ENCODE results near the gene FRMD3.

The FRMD3 gene

DNA sequence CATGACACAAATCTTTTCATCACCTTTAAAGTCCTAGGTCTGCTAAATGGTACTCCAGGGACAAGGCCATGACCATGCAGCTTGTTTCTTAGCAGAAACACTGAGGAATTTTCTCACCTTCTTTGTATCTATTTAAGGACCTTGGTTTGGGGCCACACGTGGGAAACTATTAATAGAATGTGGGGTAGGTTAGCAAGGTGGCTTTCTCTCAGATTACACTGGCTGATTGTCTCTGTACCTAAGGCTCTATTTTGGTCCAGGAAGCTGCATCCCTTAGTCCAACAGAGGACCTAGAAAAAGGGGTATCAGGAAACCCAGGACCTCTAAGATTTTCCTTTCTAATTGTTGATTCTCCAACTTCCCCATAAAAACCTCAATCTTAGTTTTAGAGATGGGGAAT, 36.3 kb upstream of the FRMD3 start:
- H4K8ac ChIP-seq (ENCODE audit: low read depth, low read length): no peak overlapping the region
- H2BK12ac ChIP-seq (ENCODE audit: low read length): no peak overlapping the region
- no peaks in the 10 kb centered on the region for H3K4me1 ChIP-seq (ENCODE audit: control insufficient read depth in 2 of 2, insufficient read depth in 1 of 2, low read depth in 1 of 2, low read length in 2 of 2)
- no peaks in the 10 kb centered on the region for H3K36me3 ChIP-seq (replicated peaks in 1 of 2; ENCODE audit: control insufficient read depth in 2 of 2, insufficient read depth in 2 of 2, low read length in 2 of 2)
- H3K18ac ChIP-seq (ENCODE audit: low read length): no peak overlapping the region
- no peak for DNase-seq (ENCODE audit: low spot score)
- H3K14ac ChIP-seq (ENCODE audit: low read length): no peak overlapping the region
- H3K4me2 ChIP-seq (ENCODE audit: insufficient read depth, low read length, poor library complexity, severe bottlenecking): no peak overlapping the region
- no peak overlapping the region for H2BK5ac ChIP-seq (ENCODE audit: low read length)
- no peak overlapping the region for H2AFZ ChIP-seq (ENCODE audit: low read length)
- H3K23ac ChIP-seq (ENCODE audit: low read depth, low read length, poor library complexity): no peak overlapping the region
- H3K27ac ChIP-seq (replicated peaks; ENCODE audit: low read length): no peak overlapping the region
- H3K9me3 ChIP-seq (replicated peaks in 1 of 2; ENCODE audit: control insufficient read depth in 2 of 2, insufficient read depth in 1 of 2, low read depth in 1 of 2, low read length in 2 of 2): no peaks in the 10 kb centered on the region
- H2AK5ac ChIP-seq (ENCODE audit: low read depth, low read length): no peak overlapping the region
- H4K91ac ChIP-seq (ENCODE audit: low read depth, low read length, poor library complexity): no peak overlapping the region
- H3K4ac ChIP-seq (ENCODE audit: low read length): no peak overlapping the region
- no peak overlapping the region for H3K4me3 ChIP-seq (ENCODE audit: low read length in 2 of 2)
- no peak overlapping the region for H2BK15ac ChIP-seq (ENCODE audit: low read length)
- H3K9ac ChIP-seq (ENCODE audit: low read depth, low read length, poor library complexity): no peak overlapping the region
- H2BK120ac ChIP-seq (ENCODE audit: low read depth, low read length): no peak overlapping the region
- H3K79me1 ChIP-seq (ENCODE audit: low read depth, low read length): no peaks in the 10 kb centered on the region
- H3K27me3 ChIP-seq (ENCODE audit: control insufficient read depth in 3 of 3, insufficient read depth in 3 of 3, low read depth in 1 of 3, low read length in 3 of 3): no peaks in the 10 kb centered on the region
- WGBS, 2 donors (ENCODE audit: extremely low coverage in 2 of 2, insufficient read length in 2 of 2, insufficient replicate concordance in 1 of 2): no CpG with 5 or more reads among the region's 1 CpG

DNA sequence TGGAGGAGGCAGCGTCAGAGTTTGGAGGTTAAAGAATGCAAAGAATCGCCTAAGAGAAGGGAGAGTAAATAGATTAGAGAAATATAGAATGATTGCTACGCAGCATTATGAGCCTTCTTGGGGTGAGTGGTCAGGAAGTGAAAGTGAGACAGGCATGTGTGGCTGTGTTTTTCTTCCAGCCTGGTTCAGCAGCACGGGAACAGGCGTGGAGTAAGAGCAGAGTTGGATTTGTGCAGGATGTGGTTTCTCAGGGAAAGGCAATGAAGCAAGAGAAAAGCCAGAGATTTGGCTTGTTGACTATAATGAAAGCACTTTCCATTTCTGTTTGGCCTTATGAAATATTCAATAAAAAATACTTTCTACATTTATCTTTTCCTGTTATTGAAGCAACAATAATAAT, 34.3 kb upstream of the FRMD3 start:
- H3K27ac ChIP-seq (replicated peaks; ENCODE audit: low read length): no peak overlapping the region
- no peak overlapping the region for H3K18ac ChIP-seq (ENCODE audit: low read length)
- H2AFZ ChIP-seq (ENCODE audit: low read length): peak overlapping the region; percentile 11
- H3K27me3 ChIP-seq (ENCODE audit: control insufficient read depth in 3 of 3, insufficient read depth in 3 of 3, low read depth in 1 of 3, low read length in 3 of 3): no peaks in the 10 kb centered on the region
- no peak overlapping the region for H3K4me2 ChIP-seq (ENCODE audit: insufficient read depth, low read length, poor library complexity, severe bottlenecking)
- H2BK5ac ChIP-seq (ENCODE audit: low read length): no peak overlapping the region
- no peak overlapping the region for H2AK5ac ChIP-seq (ENCODE audit: low read depth, low read length)
- no peak overlapping the region for H2BK15ac ChIP-seq (ENCODE audit: low read length)
- H3K14ac ChIP-seq (ENCODE audit: low read length): no peak overlapping the region
- H4K8ac ChIP-seq (ENCODE audit: low read depth, low read length): no peak overlapping the region
- H2BK12ac ChIP-seq (ENCODE audit: low read length): no peak overlapping the region
- H3K4ac ChIP-seq (ENCODE audit: low read length): no peak overlapping the region
- no CpG with 5 or more reads among the region's 5 CpGs for WGBS, 2 donors (ENCODE audit: extremely low coverage in 2 of 2, insufficient read length in 2 of 2, insufficient replicate concordance in 1 of 2)
- no peak overlapping the region for H3K23ac ChIP-seq (ENCODE audit: low read depth, low read length, poor library complexity)
- no peak overlapping the region for H3K4me3 ChIP-seq (ENCODE audit: low read length in 2 of 2)
- no peak overlapping the region for H4K91ac ChIP-seq (ENCODE audit: low read depth, low read length, poor library complexity)
- H3K36me3 ChIP-seq (replicated peaks in 1 of 2; ENCODE audit: control insufficient read depth in 2 of 2, insufficient read depth in 2 of 2, low read length in 2 of 2): no peaks in the 10 kb centered on the region
- H3K9me3 ChIP-seq (replicated peaks in 1 of 2; ENCODE audit: control insufficient read depth in 2 of 2, insufficient read depth in 1 of 2, low read depth in 1 of 2, low read length in 2 of 2): no peaks in the 10 kb centered on the region
- H3K9ac ChIP-seq (ENCODE audit: low read depth, low read length, poor library complexity): no peak overlapping the region
- no peak for DNase-seq (ENCODE audit: low spot score)
- H3K4me1 ChIP-seq (ENCODE audit: control insufficient read depth in 2 of 2, insufficient read depth in 1 of 2, low read depth in 1 of 2, low read length in 2 of 2): no peaks in the 10 kb centered on the region
- no peak overlapping the region for H2BK120ac ChIP-seq (ENCODE audit: low read depth, low read length)
- H3K79me1 ChIP-seq (ENCODE audit: low read depth, low read length): no peaks in the 10 kb centered on the region

DNA sequence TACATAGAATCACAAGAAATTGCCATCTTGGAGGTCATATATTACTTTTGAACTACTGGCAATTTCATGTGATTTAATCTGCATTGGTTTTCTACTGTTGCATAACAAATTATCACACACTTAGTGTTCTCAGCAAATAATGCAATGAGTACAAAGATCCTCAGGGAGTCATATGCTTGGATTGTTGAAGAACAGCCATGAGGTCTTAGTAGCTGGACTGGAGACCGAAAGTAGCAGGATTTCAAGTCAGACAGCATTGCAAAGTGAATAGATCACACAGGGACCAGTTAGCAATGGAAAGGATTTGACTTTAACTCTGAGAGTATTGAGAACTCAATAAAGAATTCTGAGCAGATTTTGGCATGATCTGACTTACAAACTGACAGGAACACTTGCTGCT, 32.2 kb upstream of the FRMD3 start:
- Histone ChIP-seq H2BK120ac (ENCODE audit: low read depth, low read length) (no peak overlapping the region), H2AFZ (ENCODE audit: low read length) (no peak overlapping the region), H3K23ac (ENCODE audit: low read depth, low read length, poor library complexity) (no peak overlapping the region), H4K91ac (ENCODE audit: low read depth, low read length, poor library complexity) (no peak overlapping the region), H3K4me1 (ENCODE audit: control insufficient read depth in 2 of 2, insufficient read depth in 1 of 2, low read depth in 1 of 2, low read length in 2 of 2) (no peaks in the 10 kb centered on the region), H3K14ac (ENCODE audit: low read length) (no peak overlapping the region), H3K36me3 (replicated peaks in 1 of 2; ENCODE audit: control insufficient read depth in 2 of 2, insufficient read depth in 2 of 2, low read length in 2 of 2) (no peaks in the 10 kb centered on the region), H2BK15ac (ENCODE audit: low read length) (no peak overlapping the region), H3K4me2 (ENCODE audit: insufficient read depth, low read length, poor library complexity, severe bottlenecking) (no peak overlapping the region), H3K27ac (replicated peaks; ENCODE audit: low read length) (no peak overlapping the region), H2BK12ac (ENCODE audit: low read length) (no peak overlapping the region), H3K27me3 (ENCODE audit: control insufficient read depth in 3 of 3, insufficient read depth in 3 of 3, low read depth in 1 of 3, low read length in 3 of 3) (no peaks in the 10 kb centered on the region), H3K9ac (ENCODE audit: low read depth, low read length, poor library complexity) (no peak overlapping the region), H2AK5ac (ENCODE audit: low read depth, low read length) (no peak overlapping the region), H3K18ac (ENCODE audit: low read length) (no peak overlapping the region), H3K4ac (ENCODE audit: low read length) (no peak overlapping the region), H2BK5ac (ENCODE audit: low read length) (no peak overlapping the region), H4K8ac (ENCODE audit: low read depth, low read length) (no peak overlapping the region), H3K4me3 (ENCODE audit: low read length in 2 of 2) (no peak overlapping the region), H3K9me3 (replicated peaks in 1 of 2; ENCODE audit: control insufficient read depth in 2 of 2, insufficient read depth in 1 of 2, low read depth in 1 of 2, low read length in 2 of 2) (no peaks in the 10 kb centered on the region), H3K79me1 (ENCODE audit: low read depth, low read length) (no peaks in the 10 kb centered on the region)
- DNase-seq (ENCODE audit: low spot score): no peak
- WGBS, 2 donors (ENCODE audit: extremely low coverage in 2 of 2, insufficient read length in 2 of 2, insufficient replicate concordance in 1 of 2): no CpG with 5 or more reads among the region's 1 CpG

DNA sequence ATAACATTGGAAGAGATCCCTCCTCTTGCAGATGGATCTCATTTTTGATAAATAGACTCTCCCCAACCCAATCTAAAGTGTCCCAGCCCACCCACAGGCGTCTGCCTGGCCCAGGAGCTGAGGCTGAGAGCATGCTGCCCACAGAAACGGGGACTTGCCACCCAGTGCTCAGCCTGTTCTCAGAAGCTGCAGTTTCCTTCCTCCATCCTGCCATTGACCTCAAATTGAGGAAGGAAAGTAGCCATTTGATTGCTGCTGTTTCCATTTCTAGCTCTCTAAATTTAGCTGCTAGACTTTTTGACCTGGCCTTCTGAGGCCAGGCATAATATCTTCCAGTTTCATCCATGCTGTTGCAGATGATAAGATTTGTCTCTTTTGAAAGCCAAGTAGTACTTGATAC, 31.1 kb upstream of the FRMD3 start:
- Histone ChIP-seq H3K18ac (ENCODE audit: low read length) (no peak overlapping the region), H3K36me3 (replicated peaks in 1 of 2; ENCODE audit: control insufficient read depth in 2 of 2, insufficient read depth in 2 of 2, low read length in 2 of 2) (no peaks in the 10 kb centered on the region), H3K4ac (ENCODE audit: low read length) (no peak overlapping the region), H3K14ac (ENCODE audit: low read length) (no peak overlapping the region), H2AFZ (ENCODE audit: low read length) (no peak overlapping the region), H3K9me3 (replicated peaks in 1 of 2; ENCODE audit: control insufficient read depth in 2 of 2, insufficient read depth in 1 of 2, low read depth in 1 of 2, low read length in 2 of 2) (no peaks in the 10 kb centered on the region), H3K27ac (replicated peaks; ENCODE audit: low read length) (no peak overlapping the region), H2BK120ac (ENCODE audit: low read depth, low read length) (no peak overlapping the region), H2AK5ac (ENCODE audit: low read depth, low read length) (no peak overlapping the region), H3K4me1 (ENCODE audit: control insufficient read depth in 2 of 2, insufficient read depth in 1 of 2, low read depth in 1 of 2, low read length in 2 of 2) (no peaks in the 10 kb centered on the region), H4K8ac (ENCODE audit: low read depth, low read length) (no peak overlapping the region), H2BK5ac (ENCODE audit: low read length) (no peak overlapping the region), H4K91ac (ENCODE audit: low read depth, low read length, poor library complexity) (no peak overlapping the region), H3K9ac (ENCODE audit: low read depth, low read length, poor library complexity) (no peak overlapping the region), H3K4me2 (ENCODE audit: insufficient read depth, low read length, poor library complexity, severe bottlenecking) (no peak overlapping the region), H3K4me3 (ENCODE audit: low read length in 2 of 2) (no peak overlapping the region), H2BK12ac (ENCODE audit: low read length) (no peak overlapping the region), H3K27me3 (ENCODE audit: control insufficient read depth in 3 of 3, insufficient read depth in 3 of 3, low read depth in 1 of 3, low read length in 3 of 3) (no peaks in the 10 kb centered on the region), H2BK15ac (ENCODE audit: low read length) (no peak overlapping the region), H3K23ac (ENCODE audit: low read depth, low read length, poor library complexity) (no peak overlapping the region), H3K79me1 (ENCODE audit: low read depth, low read length) (no peaks in the 10 kb centered on the region)
- DNase-seq (ENCODE audit: low spot score): no peak
- no CpG with 5 or more reads among the region's 2 CpGs for WGBS, 2 donors (ENCODE audit: extremely low coverage in 2 of 2, insufficient read length in 2 of 2, insufficient replicate concordance in 1 of 2)

Measured in neuronal stem cell (in vitro differentiated cells).